ENCODE data around the gene DYTN. TPM values are rescaled to one million over a fixed set of nuclear protein-coding genes. Genes with fewer than 3 reads are reported as not detected.

DYTN gene
- polyA plus RNA-seq, 1 donor from 2014 or later = not detected

DNA sequence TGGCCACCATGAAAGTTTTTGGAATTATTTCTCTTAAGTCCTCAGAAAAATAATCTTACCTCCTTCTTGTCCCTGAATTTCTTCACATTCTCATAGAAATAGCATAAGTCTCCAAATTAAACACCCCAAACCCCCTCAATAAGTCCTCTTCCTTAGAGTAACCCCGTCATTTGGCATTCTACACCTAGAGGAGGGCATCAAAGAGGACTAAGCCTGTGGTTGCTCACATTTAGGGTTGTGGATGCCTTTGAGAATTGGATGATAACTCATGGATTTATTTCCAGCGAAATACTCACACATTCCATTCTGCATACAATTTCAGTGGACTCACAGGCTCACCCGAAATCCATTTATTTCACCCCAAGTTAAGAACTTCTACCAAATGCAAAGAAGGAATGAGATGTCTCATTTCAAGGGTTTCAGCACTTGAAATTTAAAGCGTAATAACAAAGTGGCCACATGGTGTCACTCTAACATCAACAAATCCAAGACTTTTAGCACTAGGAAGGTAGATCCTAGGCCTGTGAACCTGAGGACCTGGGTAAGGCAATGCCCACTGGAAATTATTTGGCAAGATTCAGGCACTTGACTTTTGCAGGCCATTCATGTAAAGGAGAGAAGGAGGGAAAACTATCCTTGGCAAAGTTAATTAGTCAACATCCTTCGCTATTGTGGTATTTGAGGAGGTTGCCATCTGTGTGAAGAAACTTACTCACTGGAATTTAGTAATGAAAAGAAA lies 24.6 kb downstream of the DYTN start:
- TF ChIP-seq TAF1 (IDR thresholded peaks at IDR 0.05; ENCODE audit: low read depth) (no peak), RAD21 (conservative IDR thresholded peaks at IDR 0.05) (peak; percentile 91), POLR2AphosphoS5 (IDR thresholded peaks at IDR 0.05) (no peak), EZH2 (IDR thresholded peaks at IDR 0.05; ENCODE audit: borderline replicate concordance, insufficient read depth, low read length, poor library complexity, severe bottlenecking) (no peak), SMC3 (conservative IDR thresholded peaks at IDR 0.05; ENCODE audit: poor library complexity) (peak; percentile 87), MXI1 (conservative IDR thresholded peaks at IDR 0.05; ENCODE audit: poor library complexity, severe bottlenecking) (no peak)
- TF ChIP-seq, protein P1, sequence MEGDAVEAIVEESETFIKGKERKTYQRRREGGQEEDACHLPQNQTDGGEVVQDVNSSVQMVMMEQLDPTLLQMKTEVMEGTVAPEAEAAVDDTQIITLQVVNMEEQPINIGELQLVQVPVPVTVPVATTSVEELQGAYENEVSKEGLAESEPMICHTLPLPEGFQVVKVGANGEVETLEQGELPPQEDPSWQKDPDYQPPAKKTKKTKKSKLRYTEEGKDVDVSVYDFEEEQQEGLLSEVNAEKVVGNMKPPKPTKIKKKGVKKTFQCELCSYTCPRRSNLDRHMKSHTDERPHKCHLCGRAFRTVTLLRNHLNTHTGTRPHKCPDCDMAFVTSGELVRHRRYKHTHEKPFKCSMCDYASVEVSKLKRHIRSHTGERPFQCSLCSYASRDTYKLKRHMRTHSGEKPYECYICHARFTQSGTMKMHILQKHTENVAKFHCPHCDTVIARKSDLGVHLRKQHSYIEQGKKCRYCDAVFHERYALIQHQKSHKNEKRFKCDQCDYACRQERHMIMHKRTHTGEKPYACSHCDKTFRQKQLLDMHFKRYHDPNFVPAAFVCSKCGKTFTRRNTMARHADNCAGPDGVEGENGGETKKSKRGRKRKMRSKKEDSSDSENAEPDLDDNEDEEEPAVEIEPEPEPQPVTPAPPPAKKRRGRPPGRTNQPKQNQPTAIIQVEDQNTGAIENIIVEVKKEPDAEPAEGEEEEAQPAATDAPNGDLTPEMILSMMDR (IDR thresholded peaks at IDR 0.05; ENCODE audit: poor library complexity, severe bottlenecking) = peak; percentile 89
- TF ChIP-seq, protein P2, sequence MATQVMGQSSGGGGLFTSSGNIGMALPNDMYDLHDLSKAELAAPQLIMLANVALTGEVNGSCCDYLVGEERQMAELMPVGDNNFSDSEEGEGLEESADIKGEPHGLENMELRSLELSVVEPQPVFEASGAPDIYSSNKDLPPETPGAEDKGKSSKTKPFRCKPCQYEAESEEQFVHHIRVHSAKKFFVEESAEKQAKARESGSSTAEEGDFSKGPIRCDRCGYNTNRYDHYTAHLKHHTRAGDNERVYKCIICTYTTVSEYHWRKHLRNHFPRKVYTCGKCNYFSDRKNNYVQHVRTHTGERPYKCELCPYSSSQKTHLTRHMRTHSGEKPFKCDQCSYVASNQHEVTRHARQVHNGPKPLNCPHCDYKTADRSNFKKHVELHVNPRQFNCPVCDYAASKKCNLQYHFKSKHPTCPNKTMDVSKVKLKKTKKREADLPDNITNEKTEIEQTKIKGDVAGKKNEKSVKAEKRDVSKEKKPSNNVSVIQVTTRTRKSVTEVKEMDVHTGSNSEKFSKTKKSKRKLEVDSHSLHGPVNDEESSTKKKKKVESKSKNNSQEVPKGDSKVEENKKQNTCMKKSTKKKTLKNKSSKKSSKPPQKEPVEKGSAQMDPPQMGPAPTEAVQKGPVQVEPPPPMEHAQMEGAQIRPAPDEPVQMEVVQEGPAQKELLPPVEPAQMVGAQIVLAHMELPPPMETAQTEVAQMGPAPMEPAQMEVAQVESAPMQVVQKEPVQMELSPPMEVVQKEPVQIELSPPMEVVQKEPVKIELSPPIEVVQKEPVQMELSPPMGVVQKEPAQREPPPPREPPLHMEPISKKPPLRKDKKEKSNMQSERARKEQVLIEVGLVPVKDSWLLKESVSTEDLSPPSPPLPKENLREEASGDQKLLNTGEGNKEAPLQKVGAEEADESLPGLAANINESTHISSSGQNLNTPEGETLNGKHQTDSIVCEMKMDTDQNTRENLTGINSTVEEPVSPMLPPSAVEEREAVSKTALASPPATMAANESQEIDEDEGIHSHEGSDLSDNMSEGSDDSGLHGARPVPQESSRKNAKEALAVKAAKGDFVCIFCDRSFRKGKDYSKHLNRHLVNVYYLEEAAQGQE (IDR thresholded peaks at IDR 0.05; ENCODE audit: borderline replicate concordance) = no peak
- no peak overlapping the region for H3K4me2 ChIP-seq (ENCODE audit: low read length)
- no peaks in the 10 kb centered on the region for H4K20me1 ChIP-seq (ENCODE audit: insufficient read depth)
- H3K27me3 ChIP-seq (ENCODE audit: insufficient read depth, low read depth, low read length) = no peaks in the 10 kb centered on the region
- H3K9me2 ChIP-seq (ENCODE audit: insufficient read depth, low read length) = no peaks in the 10 kb centered on the region
- H3K36me3 ChIP-seq (ENCODE audit: insufficient read depth, low read length) = no peaks in the 10 kb centered on the region
- H3K79me2 ChIP-seq (replicated peaks; ENCODE audit: insufficient read depth, low read length) = no peaks in the 10 kb centered on the region
- no peak overlapping the region for H3K27ac ChIP-seq (ENCODE audit: low read length)
- H2AFZ ChIP-seq (ENCODE audit: low read depth, low read length) = no peak overlapping the region
- no peaks in the 10 kb centered on the region for H3F3A ChIP-seq (ENCODE audit: insufficient read depth, low read length, poor library complexity, severe bottlenecking)
- H3K9me3 ChIP-seq (ENCODE audit: low read length) = no peaks in the 10 kb centered on the region
- H3K9ac ChIP-seq (ENCODE audit: low read length) = no peak overlapping the region
- no peak overlapping the region for H3K4me3 ChIP-seq (ENCODE audit: low read length)

DNA sequence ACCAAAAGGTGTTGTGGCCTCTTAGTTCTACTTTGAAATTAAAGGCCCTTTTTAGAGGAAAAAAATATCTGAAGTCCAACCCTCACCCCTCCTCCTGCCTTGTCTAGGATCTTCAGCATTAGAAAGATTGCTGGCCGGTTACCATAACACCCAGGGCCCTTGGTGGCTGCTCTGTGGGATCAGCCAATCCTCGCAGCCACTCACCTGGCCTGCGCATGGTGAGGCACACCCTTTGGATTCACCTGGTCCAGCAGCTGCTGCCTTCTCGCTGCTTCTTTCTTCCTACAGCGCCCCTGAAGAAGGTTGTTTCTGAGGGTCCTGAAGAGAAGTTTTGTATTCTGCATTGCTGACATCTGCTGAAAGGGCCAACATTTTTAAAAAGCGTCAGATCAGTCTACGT lies 25.2 kb downstream of the DYTN start:
- no peaks in the 10 kb centered on the region for H3K36me3 ChIP-seq (ENCODE audit: insufficient read depth, low read length)
- no peaks in the 10 kb centered on the region for H4K20me1 ChIP-seq (ENCODE audit: insufficient read depth)
- no peaks in the 10 kb centered on the region for H3K79me2 ChIP-seq (replicated peaks; ENCODE audit: insufficient read depth, low read length)
- no peaks in the 10 kb centered on the region for H3K27me3 ChIP-seq (ENCODE audit: insufficient read depth, low read depth, low read length)
- H3F3A ChIP-seq (ENCODE audit: insufficient read depth, low read length, poor library complexity, severe bottlenecking) = no peaks in the 10 kb centered on the region
- TF ChIP-seq TAF1 (IDR thresholded peaks at IDR 0.05; ENCODE audit: low read depth) (no peak), MXI1 (conservative IDR thresholded peaks at IDR 0.05; ENCODE audit: poor library complexity, severe bottlenecking) (no peak), POLR2AphosphoS5 (IDR thresholded peaks at IDR 0.05) (no peak), EP300 (conservative IDR thresholded peaks at IDR 0.05; ENCODE audit: poor library complexity, severe bottlenecking) (no peak), EZH2 (IDR thresholded peaks at IDR 0.05; ENCODE audit: borderline replicate concordance, insufficient read depth, low read length, poor library complexity, severe bottlenecking) (no peak), RAD21 (conservative IDR thresholded peaks at IDR 0.05) (no peak), SMC3 (conservative IDR thresholded peaks at IDR 0.05; ENCODE audit: poor library complexity) (no peak)
- TF ChIP-seq, protein P2 (IDR thresholded peaks at IDR 0.05; ENCODE audit: borderline replicate concordance) = no peak
- TF ChIP-seq, protein P1 (IDR thresholded peaks at IDR 0.05; ENCODE audit: poor library complexity, severe bottlenecking) = no peak
- H3K9ac ChIP-seq (ENCODE audit: low read length) = no peak overlapping the region
- no peak overlapping the region for H2AFZ ChIP-seq (ENCODE audit: low read depth, low read length)
- H3K9me2 ChIP-seq (ENCODE audit: insufficient read depth, low read length) = no peaks in the 10 kb centered on the region
- H3K4me3 ChIP-seq (ENCODE audit: low read length) = no peak overlapping the region
- no peak overlapping the region for H3K27ac ChIP-seq (ENCODE audit: low read length)
- no peak overlapping the region for H3K4me2 ChIP-seq (ENCODE audit: low read length)
- H3K9me3 ChIP-seq (ENCODE audit: low read length) = no peaks in the 10 kb centered on the region
